SH-SY5Y (cell line): ENCODE measurements around the gene NR6A1.

Experiments
- GATA2 ChIP-seq: IDR thresholded peaks from 2 replicates; pipeline ENCODE4 v1.6.1; 2011; ENCODE audit warnings: mild to moderate bottlenecking, low read depth, low read length
- GATA3 ChIP-seq: IDR thresholded peaks from 2 replicates; pipeline ENCODE4 v1.6.1; 2011; ENCODE audit warnings: low read depth, mild to moderate bottlenecking, low read length, moderate library complexity

GRCh38 chr9:124790801-124791505, 19.8 kb upstream of the NR6A1 start:
- TF ChIP-seq GATA2 (no peak), GATA3 (no peak)
